Inferior parietal cortex (tissue), 1 donor: ENCODE data around the gene TGFBRAP1.
A peak's percentile ranks its signal among the peaks of the same experiment; 100 is the strongest.

Source experiments
- DNase-seq: peaks from one replicate; pipeline ENCODE4 v3.0.0-alpha.2; 2016; ENCODE audit errors: extremely low spot score

Gene TGFBRAP1

GRCh38 chr2:105317937-105318336 is 11.6 kb downstream of the TGFBRAP1 start:
- no peak for DNase-seq

- DNase-seq = no peak
Measured at GRCh38 chr2:105315314-105315713, 14.2 kb downstream of the TGFBRAP1 start.

GRCh38 chr2:105313877-105314276 is 15.7 kb downstream of the TGFBRAP1 start:
- no peak for DNase-seq

GRCh38 chr2:105309147-105309545 is 20.4 kb downstream of the TGFBRAP1 start:
- peak; percentile 34 for DNase-seq

GRCh38 chr2:105308382-105309146 is 21.0 kb downstream of the TGFBRAP1 start:
- no peak for DNase-seq

- no peak for DNase-seq
Measured at GRCh38 chr2:105307962-105308361, 21.6 kb downstream of the TGFBRAP1 start.

- no peak for DNase-seq
Measured at GRCh38 chr2:105307550-105307949, 22.0 kb downstream of the TGFBRAP1 start.

GRCh38 chr2:105307146-105307545 is 22.4 kb downstream of the TGFBRAP1 start:
- no peak for DNase-seq

GRCh38 chr2:105301646-105302045 is 27.9 kb downstream of the TGFBRAP1 start:
- DNase-seq = no peak

- DNase-seq = no peak
Measured at GRCh38 chr2:105299290-105299689, 30.2 kb downstream of the TGFBRAP1 start.

- DNase-seq = no peak
Measured at GRCh38 chr2:105298017-105298416, 31.5 kb downstream of the TGFBRAP1 start.

- no peak for DNase-seq
Measured at GRCh38 chr2:105297216-105297615, 32.3 kb downstream of the TGFBRAP1 start.

- no peak for DNase-seq
Measured at GRCh38 chr2:105296017-105296611, 33.4 kb downstream of the TGFBRAP1 start.

GRCh38 chr2:105294844-105295481 is 34.6 kb downstream of the TGFBRAP1 start:
- peak; percentile 77 for DNase-seq

GRCh38 chr2:105294046-105294445 is 35.5 kb downstream of the TGFBRAP1 start:
- DNase-seq = no peak

- DNase-seq = no peak
Measured at GRCh38 chr2:105291981-105292380, 37.6 kb downstream of the TGFBRAP1 start.

GRCh38 chr2:105290981-105291660 is 38.4 kb downstream of the TGFBRAP1 start:
- DNase-seq = no peak

- no peak for DNase-seq
Measured at GRCh38 chr2:105288133-105288532, 41.4 kb downstream of the TGFBRAP1 start.

GRCh38 chr2:105287692-105288091 is 41.8 kb downstream of the TGFBRAP1 start:
- peak; percentile 22 for DNase-seq

- no peak for DNase-seq
Measured at GRCh38 chr2:105283532-105283931, 46.0 kb downstream of the TGFBRAP1 start.

GRCh38 chr2:105280281-105280680 is 49.3 kb downstream of the TGFBRAP1 start:
- DNase-seq = no peak

- DNase-seq = no peak
Measured at GRCh38 chr2:105279126-105279525, 50.4 kb downstream of the TGFBRAP1 start.
